Astrocyte (in vitro differentiated cells and primary cell): ENCODE measurements around the gene ZFPM1.

Experiments used
- CTCF ChIP-seq: IDR thresholded peaks from 2 replicates; pipeline ENCODE4 v1.5.1; 2011; ENCODE audit warnings: low read depth, mild to moderate bottlenecking, inconsistent platforms, low read length, moderate library complexity; ENCODE audit not compliant: insufficient read depth
- EZH2 ChIP-seq: IDR thresholded peaks from 2 replicates; pipeline ENCODE4 v1.6.1; 2012; ENCODE audit warnings: mild to moderate bottlenecking, low read length, inconsistent platforms; ENCODE audit not compliant: insufficient read depth

GRCh38 chr16:88511060-88511459 is 58.0 kb downstream of the ZFPM1 start:
- TF ChIP-seq CTCF, result no peak
- TF ChIP-seq EZH2, result no peak
